ENCODE measurements around the gene FOXP4.

The FOXP4 gene

GRCh38 chr6:41644297-41644879 is 98.2 kb downstream of the FOXP4 start:
- DNase-seq (ENCODE audit: low spot score) = no peak

DNA sequence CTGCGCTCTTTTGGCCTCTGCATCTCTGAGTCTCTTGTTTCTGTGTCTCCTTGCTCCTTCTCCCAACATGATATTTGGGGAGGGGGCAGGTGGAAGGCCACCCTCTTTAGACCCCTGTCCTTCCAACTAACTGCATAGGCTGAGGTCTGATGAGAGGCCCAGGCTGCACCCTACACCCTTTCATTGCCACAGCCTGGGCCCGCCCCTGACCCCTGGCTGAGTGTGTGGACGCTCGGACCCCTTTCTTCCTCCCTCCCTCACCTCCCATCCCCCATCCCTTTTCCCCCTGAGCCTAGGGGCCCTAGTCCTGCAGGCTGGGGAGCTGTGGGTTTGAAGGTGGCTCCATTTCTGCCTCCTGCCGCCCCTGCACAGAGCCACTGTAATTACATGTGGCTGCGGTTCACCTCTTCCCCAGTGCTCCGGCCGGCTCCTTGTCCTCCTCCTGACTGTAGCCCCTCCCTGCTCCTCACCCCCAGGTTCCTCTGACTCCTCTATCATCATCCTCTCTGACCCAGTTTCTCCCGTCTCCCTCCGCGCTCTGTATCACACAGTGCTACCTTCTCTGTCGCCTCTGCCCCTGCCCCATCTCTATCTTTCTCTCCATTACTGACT is 98.9 kb downstream of the FOXP4 start:
- peak; percentile 70 for DNase-seq (ENCODE audit: low spot score)

- DNase-seq (ENCODE audit: low spot score) = no peak
Measured at GRCh38 chr6:41646026-41646795, 100.0 kb downstream of the FOXP4 start.

- no peak for DNase-seq (ENCODE audit: low spot score)
Measured at GRCh38 chr6:41647061-41647511, 100.9 kb downstream of the FOXP4 start.

GRCh38 chr6:41648070-41648585 is 101.9 kb downstream of the FOXP4 start:
- DNase-seq (ENCODE audit: low spot score) = no peak

- peak; percentile 82 for DNase-seq (ENCODE audit: low spot score)
Measured at GRCh38 chr6:41648921-41649320, 102.7 kb downstream of the FOXP4 start.

- DNase-seq (ENCODE audit: low spot score) = no peak
Measured at GRCh38 chr6:41649596-41649995, 103.4 kb downstream of the FOXP4 start.

DNA sequence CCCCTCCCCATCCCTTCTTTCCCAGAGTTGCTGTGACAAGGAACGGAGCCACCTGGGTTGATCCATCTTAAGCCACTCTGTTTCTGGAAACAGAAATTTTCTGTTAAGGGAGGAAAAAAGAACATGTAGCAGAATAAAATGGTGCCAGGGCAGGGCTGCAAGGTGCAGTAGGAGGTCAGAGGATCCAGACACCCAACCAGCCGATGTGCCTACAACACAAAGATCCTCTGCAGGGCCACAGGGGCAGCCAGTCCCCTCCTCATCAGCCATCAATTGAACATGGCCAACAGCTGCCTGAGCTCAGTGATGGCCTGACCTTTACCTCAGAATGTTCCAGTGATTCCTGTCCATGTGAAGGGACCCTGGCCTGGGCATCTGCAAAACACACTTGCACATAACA is 103.9 kb downstream of the FOXP4 start:
- DNase-seq (ENCODE audit: low spot score) = no peak

DNA sequence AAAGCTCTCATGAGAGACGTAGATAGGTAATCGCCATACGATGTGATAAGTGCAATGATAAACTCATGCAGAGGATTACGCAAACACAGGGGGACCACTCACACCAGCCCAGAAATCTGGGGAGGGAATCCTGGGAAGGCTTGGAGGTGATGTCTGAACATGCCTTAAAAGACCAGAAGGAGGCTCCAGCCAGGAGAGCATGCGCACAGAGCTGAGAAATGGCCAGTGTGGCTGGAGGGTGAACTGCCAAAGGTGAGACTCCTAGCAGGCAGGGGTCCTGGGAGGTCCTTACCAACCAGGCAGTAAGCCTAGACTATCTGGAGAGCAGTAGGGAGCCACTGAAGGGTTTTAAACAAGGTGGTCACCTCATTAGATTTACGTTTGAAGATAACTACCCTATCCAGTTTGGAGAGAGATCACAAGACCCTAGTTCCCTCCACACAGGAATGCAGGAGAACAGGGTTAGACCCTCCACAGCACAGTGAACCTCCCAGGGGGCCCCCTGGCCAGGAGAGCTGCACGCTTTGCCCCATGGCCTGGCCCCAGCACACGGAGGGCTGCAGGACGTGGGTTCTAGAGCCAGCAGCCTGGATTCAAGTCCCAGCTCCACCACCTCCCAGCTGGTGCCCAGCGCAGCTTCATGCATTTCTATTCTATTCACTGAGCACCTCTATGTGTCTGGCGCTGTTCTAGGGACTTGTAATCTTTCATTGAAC is 105.2 kb downstream of the FOXP4 start:
- DNase-seq (ENCODE audit: low spot score) = no peak

Data from left forelimb (tissue), 1 donor.